Renal cortex interstitium (tissue), 15 donors: ENCODE measurements around the gene GABRB2. TPM values are rescaled to one million over a fixed set of nuclear protein-coding genes. Genes with fewer than 3 reads are reported as not detected.
"Not testable (repeated sequence)": the region's sequence is repeated elsewhere in the genome, so short reads cannot be mapped to it uniquely, and the experiment has no call there.

Experiments used
- DNase-seq, 11 donors: peaks; one replicate each; pipeline ENCODE4 v3.0.0-alpha.2; 2013; ENCODE audit warnings: low read depth in 9 of 11, low spot score in 4 of 11; ENCODE audit errors: extremely low read depth in 1 of 11
- long read RNA-seq, 16 experiments: transcript quantifications; one replicate each; lab custom pipeline, GENCODE V29; 2026
- polyA plus RNA-seq, 3 donors: library from polyadenylated mRNA; unstranded; fragments of 120-200 nt; gene quantifications; one replicate each; pipeline ENCODE4 v1.2.1, GENCODE V29; 2013; ENCODE audit not compliant: insufficient read length in 3 of 3

Gene GABRB2
- polyA plus RNA-seq, result 1 to 10 TPM; 1.9 to 2.2 (median 2.1) TPM
- long read RNA-seq, donor 1, result 0 reads
- long read RNA-seq, donor 2, result 0 reads
- long read RNA-seq, donor 3, result 0 reads
- long read RNA-seq, donor 4, result 0 reads
- long read RNA-seq, donor 5, result 0 reads
- long read RNA-seq, donor 6, result 0 reads
- long read RNA-seq, donor 7, result 0 reads
- long read RNA-seq, donor 8, result 0 reads
- long read RNA-seq, donor 9, result 0 reads
- long read RNA-seq, donor 10, result 0 reads
- long read RNA-seq, donor 11, result 0 reads
- long read RNA-seq, donor 12, result 0 reads
- long read RNA-seq, donor 13, result 0 reads
- long read RNA-seq, donor 14, result 0 reads
- long read RNA-seq, donor 15, result 0 reads
- long read RNA-seq, donor 16, result 0 reads

DNA sequence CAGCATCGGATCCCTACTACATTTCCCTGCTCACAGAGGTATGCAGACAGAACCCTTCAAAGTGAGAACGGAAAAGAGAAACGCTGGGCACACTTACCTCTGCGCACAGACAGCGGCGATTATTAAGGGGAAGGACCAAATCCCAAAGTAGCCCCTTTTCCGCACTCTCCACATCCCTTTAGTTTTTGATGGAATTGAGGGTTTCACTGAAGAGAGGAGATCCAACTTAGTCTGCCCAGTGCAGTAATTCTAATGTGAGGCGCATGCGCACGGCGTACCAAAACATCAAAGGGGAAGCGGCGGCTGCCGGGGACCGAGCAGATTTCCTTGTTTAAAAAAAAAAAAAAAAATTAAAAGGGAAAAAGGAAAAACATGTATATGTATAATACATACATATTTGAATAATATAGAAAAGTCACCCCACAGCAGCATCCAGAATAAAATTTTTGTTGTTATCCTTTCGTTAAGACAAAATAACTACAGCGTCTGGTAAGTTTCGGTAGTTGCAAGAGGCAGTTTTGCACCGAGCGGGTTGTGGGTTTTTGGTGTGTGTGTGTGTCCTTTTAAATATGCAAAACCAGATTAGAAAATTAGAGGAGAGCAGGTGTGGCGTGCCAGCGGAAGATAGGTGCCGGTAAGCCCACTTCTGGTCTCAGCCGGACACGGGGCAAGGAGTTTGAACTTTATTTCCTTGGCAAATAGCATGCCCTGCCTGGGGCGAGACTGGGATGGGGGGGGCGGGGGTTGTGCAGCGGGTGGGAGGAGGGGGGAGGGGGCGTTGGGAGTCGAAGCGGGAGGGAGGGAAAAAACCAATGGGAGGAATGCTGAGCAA is at the start of gene GABRB2:
Gene GABRB2, minus strand, starts transcription at position 256 of the 832 bp plus-strand sequence. Its CDS starts 82 bp downstream, at position 174.
- DNase-seq, result peak in 4 of 11 donors; percentile 47 to 69 (median 60)

DNA sequence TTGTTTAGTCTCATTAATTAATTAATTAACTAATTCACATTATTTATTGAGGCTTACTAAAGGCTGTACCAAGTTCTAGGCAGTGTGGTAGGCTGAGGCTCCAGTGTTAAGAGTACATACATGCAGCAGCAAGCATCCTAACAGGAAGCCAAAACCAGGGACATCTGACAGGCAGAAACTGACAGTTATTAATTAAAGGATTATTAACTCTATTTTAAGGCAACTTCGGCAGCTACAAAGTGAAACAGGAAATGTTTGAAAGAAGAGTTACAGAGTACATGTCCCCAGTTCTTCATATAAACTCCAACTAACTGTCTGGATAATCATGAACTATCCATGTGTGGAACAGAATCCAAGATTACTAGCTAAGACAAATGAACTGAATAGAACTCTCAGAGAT is 39.3 kb upstream of the GABRB2 start:
- no peak for DNase-seq

DNA sequence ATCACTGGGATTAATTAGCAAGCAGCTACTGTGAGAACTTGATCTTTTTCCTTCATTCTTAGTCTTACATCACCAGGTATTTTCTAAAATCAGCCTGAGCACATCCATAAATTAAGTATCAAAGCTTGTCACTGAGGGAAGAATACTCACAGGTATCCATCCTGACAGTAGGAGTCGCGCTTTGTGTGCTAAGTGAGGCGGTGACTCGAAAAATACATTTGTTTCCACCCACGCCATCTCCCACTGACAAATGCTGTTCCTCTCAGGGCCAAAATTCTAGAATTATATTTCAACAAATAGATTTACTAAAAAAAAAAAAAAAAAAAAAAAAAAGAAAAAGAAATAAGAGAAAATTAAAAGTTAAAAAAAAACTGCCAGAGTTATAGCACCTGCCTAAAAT is 34.1 kb upstream of the GABRB2 start:
- no peak for DNase-seq

DNA sequence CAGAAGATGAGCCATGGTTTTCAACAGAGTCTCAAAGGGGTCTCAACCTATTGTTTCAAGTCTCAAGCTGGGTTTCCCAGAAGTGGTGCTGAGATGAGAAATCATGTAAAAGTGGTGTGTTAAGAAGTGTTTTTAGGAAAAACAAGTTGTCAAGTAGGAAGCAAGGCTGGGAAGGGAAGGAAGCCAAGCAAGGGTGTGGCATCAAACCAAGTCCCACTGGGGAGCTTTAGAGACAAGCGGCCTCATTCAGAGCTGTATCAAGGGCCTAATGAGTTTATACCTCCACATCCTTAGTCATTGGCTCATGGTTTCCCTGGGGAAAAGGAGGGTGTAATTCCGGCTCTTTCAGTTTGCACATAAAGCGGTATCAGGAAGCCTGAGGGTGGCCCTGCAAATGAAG is 26.4 kb upstream of the GABRB2 start:
- DNase-seq, result no peak

DNA sequence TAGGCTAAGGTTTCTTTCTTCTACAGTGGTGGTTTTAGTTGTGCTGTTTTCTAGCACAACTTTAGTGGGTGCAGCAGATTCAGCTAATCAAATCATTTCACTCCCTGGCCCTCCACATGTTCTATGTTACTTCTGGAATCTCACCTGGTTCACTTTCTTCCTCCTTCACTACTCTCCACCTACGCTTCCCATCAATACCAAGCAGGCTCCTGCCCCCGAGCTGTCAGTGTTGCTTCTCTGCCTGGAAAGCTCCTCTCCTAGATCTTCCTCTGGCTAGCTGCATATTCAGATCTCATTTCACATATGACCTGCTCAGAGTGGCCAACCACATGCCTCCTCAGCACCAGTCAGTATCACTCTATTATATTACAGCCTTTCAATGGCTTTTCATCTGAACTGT is 19.6 kb upstream of the GABRB2 start:
- DNase-seq, result no peak

DNA sequence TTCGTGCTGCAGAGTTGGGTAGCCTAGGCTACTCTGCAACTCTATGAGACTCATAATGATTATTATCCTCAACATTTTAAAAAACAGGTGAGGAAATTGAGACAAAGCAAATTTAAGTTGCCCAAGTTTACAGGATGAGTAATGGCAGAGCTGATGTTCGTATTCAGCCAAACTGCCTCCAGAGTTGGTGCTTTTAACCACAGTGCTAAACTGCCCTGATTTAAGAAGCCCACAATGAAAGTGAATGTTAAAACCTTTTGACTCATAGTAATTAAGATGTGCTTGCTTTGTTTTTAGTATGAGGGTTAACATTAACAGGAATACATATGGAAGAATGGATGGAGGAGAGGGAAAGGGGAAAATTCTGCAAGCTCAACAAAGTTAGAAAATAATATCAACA is 15.9 kb upstream of the GABRB2 start:
- DNase-seq, result no peak

DNA sequence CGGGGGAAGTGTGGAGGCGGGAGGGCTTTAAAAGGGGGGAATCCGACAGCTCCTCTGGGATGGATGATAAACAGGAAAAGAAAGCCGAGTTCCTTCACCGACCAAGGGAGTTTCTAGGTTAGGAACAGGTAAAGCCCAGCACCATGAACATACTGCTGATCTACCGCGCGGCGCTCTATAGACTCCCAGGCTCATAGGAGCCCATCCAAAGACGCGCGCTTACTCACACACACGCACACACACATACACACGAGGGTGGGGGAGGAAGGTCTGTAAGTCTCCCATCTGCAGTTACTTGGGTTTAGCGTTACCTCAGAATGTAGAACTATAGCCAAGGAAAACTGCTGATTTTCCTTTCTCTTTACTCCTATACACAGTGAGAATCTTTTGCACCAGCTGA is 2.6 kb upstream of the GABRB2 start:
- DNase-seq, result no peak

DNA sequence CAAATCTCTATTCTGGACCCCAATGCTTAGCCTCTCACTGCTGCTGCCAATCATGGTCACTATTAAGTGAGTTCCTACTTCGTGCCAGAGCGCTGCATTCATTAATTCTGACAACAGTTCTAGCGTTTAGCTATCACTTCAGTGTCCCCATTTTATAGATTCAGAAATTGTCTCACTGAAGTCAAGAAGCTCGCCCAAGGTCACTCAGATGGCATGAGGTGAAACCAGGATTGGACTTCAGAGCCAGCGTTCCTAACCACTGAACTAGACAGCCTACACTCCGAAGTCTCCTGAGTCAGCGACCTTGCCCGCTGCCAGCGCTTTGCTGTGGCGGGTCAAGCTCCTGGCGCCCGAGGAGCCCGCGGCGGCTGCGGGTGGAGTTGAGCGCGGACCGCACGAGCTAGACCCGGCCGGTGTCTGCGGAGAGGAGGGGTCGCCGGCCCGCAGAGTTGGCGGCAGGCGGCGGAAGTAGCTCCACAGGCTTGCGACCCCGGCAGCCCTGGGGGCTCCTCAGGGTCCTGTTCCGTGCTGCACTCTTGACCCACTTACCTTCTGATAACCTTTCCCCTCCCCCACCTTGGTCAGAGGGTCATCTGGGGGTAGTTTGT is 2.1 kb upstream of the GABRB2 start:
- DNase-seq, result no peak

DNA sequence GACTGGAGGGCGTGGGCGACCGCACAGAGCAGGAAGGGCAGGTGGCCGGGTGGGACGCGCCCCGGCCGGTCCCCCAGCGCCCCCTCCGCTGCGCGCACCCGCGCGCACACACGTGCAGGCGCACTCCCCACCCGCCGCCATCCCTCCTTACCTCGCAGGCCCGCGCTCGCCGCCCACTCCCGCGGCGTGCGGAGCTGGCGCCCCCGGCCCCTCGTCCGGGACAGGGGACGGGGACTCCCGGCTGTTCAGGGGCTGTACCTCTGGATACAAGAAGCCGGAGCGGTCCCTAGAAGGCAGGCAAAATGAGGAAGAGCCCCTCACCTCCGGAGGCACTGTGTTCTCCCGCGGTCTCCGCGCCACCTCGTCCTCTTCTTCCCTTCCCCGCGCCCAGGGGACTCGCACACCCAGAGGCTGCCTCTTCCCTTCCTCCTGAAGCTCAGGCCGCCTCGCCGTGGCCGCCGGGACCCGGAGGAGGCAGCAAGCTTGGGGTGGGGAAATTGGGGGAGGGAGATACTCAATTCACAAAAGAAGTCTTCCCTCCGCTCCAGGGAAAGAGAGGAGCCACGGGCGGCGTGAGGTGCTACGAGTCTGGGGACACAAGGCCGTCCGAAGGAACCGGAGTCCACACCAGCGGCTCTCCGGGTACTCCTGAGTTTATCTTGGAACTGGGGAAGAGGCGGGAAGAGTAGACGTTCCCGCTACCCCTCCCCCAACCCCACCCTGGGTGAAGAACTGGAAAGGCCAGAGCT is 1.4 kb upstream of the GABRB2 start:
- DNase-seq, result no peak

DNA sequence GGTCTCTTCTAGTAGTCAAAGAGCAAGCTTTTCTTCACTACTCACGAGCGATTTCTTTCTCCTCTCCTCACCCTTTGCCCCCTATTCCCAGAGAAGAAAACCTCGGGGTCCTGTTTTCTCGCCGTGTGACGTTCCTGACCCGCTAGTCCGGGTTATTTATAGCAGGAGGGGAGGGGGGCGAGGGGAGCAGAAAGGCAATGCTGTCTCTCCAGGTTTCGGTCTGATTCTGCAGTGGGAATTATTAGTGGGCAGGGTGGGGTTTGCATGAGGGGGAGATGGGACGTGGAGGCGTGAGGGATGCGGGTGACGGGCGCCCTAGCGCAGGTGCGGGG is 847 bp upstream of the GABRB2 start:
- no peak for DNase-seq

DNA sequence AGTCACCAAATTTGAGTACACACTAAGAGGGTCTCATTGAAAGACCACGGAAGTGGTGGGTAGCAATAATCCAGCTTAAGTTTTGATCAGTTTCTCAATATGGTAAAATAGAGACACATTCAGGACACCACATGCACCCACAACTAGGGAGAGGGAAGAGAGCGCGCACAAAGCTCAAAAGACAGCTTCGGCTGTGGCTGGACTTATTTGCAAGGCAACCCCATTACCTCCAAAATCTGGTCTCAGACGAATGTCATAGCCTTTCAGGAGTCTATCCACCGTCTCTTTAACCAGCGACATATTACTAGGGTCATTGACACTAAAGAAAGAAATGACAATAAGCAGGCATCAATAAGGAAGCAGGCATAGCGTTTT is 443 bp downstream of the GABRB2 start:
- DNase-seq, result no peak

DNA sequence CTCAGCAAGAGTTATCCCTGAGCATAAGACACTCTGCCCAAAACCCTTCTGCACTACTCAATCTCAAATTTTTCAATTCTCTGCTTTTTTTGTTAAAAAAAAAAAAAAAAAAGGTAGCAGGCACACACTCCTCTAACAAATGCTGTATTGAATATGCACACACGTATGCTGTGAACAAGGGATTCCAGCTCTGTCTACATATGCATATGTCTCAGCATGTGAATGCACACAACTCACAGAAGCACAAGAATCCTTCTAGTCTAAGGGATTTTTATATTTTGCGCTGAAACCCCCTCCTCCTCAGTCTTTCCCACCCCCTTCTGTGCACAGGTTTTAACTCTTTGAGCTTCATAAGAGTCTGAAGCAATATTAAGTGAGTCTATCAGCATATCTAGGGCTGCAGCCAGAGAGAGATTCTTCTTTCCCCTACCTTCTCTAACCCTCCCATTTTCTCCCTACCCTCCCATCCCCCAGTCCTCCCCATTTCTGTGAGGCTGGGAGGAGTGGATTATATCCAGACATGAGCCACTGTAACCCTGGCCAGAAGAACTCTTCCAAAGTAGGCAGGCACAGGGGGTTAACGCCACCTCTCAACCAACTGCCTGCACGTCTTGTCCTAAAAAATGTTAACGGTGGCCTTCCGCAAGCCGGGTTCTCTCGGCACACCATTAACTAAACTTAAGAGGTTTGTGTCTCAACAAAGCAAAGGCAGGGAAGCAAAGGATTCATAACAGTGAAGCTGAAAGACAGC is 1.0 kb downstream of the GABRB2 start:
- DNase-seq, result no peak

DNA sequence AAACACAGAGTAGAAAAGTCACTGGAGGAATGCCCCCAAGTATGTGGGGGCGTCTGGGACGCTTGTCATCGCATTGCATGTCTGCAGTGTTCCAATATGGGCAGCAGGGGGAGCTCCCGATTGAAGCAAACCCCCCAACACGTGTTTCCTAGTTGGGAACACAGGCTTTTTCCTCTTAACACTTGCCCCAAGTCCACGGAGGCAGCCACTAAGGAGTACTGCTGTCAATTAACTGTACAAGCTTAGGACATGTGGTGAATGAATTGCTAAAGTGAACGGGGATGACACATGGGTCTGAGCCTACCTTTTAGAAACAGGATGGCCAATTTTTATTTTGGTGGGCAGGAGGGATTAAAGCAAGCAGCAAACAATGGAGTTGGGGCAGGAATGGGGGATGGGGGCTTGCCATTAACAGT is 2.2 kb downstream of the GABRB2 start:
- DNase-seq, result no peak

DNA sequence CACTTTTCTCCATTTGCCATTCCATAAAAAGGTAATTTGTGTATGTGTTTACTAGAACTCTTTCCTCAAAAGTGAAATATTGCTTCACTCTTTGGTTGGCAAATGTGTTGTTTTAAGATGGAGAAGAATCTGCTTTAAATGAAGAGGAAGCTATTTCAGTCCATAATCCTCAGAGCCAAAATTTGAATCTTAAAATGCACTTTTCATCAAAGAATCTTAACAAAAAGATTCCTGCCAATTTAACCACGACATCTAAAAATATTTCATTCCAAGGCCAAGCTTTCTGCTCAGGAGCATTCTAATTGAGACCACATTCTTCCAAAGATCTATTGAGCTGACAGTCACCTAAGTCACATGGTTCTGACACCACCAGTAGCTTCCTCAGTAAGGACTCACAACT is 7.5 kb downstream of the GABRB2 start:
- no peak for DNase-seq

DNA sequence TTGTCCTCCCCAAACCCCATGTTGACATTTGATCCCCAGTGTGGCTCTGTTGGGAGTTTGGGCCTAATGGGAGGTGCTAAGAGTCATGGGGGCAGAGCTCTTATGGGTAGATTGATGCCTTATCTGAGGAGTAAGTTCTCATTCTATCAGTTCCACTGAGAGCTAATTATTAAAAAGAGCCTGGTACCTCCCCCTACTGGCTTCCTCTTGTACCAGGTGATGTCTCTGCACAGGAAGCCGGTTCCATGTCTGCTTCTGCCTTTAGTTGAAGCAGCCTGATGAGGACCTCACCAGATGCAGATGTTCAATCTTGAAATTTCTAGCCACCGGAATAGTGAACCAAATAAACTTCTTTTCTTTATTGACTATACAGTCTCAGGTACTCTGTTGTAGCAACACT is 10.8 kb downstream of the GABRB2 start:
- DNase-seq, result no peak

DNA sequence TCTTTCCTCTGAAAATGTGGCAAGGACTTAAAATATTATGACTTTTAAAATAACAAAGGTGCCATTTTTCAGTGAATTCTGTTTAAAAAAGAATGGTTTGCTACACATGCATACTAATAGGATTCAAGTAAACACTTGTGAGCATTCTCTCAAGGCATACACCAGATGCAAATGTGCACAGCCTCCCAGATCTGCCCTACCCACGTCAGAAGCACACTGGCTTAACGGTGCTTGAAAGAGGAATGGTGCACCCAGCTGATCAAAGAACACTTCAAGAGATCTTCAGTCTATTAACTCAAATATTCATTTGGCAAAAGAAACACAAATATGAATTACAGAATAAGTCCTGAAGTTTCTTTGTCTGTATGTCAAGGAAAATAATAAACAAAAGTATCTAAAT is 15.8 kb downstream of the GABRB2 start:
- no peak for DNase-seq

DNA sequence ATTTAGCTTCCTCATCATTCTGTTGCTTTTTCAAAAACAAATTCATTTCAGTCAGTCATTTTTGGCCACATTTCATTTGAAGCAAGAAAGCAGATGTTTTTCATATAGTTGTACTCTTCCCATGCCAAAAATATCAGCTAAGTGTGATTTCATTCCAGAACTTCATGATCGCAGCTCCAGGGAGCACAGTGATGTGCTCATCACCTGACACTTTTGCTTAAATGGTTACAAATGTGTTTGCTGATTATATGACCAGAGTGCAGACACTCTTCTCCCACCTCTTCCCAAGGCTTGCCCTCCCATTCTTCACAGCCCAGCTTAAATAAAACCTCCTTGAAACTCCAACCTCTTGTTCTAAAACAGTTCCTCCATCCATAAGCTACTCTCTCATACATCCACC is 32.6 kb downstream of the GABRB2 start:
- DNase-seq, result no peak

DNA sequence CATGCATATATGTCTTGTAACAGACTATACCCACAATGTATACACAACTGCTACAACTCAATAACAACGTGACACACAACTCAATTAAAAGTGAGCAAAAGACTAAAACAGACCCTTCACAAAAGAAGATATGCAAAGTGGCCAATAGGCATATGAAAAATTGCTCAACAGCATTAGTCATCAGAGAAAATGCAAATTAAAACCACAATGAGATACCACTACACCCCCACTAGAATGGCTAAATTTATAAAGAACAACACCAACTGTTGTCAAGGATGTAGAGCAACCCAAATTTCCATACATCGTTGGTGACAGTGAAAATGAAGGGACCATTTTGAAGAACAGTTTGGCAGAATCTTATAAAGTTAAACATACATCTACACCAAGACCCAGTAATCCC is 38.9 kb downstream of the GABRB2 start:
- DNase-seq, result no peak

DNA sequence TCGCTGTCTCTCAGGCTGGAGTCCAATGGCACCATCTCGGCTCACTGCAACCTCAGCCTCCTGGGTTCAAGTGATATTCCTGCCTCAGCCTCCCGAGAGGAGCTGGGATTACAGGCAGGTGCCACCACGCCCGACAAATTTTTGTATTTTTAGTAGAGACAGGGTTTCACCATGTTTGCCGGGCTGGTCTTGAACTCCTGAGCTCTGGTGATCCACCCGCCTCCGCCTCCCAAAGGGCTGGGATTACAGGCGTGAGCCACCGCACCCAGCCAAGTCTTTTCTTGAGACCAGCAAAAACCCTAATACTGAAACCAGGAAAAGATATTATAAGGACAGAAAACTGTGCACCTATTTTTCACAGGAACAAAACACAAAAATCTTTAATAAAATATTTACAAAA is 41.4 kb downstream of the GABRB2 start:
- DNase-seq, result not testable (repeated sequence)
